ENCODE data around the gene DLGAP1.

DNA sequence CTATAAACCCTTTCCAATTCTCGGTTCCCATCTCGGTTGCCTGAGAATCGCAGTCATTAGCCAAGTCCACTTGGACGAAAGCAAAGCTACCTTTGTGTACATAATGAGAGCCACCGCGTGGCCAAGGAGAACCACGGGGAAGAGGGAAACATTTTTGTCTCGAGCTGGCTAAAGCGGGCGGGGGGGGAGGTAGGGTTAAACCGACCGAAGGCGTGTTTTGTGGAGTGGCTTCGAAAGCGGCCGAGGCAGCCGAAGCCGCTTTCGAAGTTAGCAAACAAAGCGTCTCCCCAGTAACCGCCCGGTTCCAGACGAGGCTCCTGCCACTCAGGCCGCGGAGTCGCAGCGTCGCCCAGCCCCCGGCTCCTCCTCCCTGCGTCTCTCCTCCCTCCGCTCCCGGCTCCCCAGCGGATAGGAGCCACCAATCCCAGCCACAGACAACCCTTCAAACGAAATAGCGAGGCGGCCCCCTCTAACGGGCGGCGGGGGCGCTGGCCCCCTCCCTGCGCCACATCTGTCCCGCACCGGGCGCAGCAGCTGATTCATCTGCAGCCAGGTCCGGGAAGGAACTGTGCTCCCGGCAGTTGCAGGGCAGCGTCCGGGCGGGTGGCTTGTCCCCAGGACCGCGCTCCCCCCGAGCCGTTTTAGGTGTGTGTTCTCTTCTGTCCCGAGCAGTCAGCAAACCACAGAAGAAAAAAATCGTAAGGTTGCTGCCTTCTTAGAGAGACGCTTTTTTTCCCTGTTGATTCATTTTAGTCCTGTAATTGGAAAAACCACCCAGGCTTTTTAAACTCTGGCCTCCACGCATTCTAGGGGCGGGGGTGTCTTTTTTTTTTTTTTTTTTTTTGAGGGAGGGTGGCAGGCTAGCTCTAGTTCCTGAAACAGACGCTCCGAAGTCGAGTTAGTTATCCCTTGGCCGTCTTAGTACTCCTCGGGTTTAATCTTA lies 1006.9 kb downstream of the DLGAP1 start:
- TF ChIP-seq, protein P1, sequence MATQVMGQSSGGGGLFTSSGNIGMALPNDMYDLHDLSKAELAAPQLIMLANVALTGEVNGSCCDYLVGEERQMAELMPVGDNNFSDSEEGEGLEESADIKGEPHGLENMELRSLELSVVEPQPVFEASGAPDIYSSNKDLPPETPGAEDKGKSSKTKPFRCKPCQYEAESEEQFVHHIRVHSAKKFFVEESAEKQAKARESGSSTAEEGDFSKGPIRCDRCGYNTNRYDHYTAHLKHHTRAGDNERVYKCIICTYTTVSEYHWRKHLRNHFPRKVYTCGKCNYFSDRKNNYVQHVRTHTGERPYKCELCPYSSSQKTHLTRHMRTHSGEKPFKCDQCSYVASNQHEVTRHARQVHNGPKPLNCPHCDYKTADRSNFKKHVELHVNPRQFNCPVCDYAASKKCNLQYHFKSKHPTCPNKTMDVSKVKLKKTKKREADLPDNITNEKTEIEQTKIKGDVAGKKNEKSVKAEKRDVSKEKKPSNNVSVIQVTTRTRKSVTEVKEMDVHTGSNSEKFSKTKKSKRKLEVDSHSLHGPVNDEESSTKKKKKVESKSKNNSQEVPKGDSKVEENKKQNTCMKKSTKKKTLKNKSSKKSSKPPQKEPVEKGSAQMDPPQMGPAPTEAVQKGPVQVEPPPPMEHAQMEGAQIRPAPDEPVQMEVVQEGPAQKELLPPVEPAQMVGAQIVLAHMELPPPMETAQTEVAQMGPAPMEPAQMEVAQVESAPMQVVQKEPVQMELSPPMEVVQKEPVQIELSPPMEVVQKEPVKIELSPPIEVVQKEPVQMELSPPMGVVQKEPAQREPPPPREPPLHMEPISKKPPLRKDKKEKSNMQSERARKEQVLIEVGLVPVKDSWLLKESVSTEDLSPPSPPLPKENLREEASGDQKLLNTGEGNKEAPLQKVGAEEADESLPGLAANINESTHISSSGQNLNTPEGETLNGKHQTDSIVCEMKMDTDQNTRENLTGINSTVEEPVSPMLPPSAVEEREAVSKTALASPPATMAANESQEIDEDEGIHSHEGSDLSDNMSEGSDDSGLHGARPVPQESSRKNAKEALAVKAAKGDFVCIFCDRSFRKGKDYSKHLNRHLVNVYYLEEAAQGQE (IDR thresholded peaks at IDR 0.05; ENCODE audit: insufficient replicate concordance, low read depth): peak; percentile 44
- TF ChIP-seq, protein P2, sequence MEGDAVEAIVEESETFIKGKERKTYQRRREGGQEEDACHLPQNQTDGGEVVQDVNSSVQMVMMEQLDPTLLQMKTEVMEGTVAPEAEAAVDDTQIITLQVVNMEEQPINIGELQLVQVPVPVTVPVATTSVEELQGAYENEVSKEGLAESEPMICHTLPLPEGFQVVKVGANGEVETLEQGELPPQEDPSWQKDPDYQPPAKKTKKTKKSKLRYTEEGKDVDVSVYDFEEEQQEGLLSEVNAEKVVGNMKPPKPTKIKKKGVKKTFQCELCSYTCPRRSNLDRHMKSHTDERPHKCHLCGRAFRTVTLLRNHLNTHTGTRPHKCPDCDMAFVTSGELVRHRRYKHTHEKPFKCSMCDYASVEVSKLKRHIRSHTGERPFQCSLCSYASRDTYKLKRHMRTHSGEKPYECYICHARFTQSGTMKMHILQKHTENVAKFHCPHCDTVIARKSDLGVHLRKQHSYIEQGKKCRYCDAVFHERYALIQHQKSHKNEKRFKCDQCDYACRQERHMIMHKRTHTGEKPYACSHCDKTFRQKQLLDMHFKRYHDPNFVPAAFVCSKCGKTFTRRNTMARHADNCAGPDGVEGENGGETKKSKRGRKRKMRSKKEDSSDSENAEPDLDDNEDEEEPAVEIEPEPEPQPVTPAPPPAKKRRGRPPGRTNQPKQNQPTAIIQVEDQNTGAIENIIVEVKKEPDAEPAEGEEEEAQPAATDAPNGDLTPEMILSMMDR (IDR thresholded peaks at IDR 0.05; ENCODE audit: insufficient read depth, low read length): no peak

Measured in HL-60 (cell line).